Measurements from ENCODE around the gene LCOR. TPM values are rescaled to one million over a fixed set of nuclear protein-coding genes. Genes with fewer than 3 reads are reported as not detected.

Gene LCOR
- total and polyA plus RNA-seq, 2 of the 13 experiments (the other 11 are each of a cell fraction or from before 2014, with no cell fraction given): 12.4 to 23.7 TPM

- TF ChIP-seq ZNF558 (CRISPR knock-in tag; IDR thresholded peaks at IDR 0.05; ENCODE audit: borderline replicate concordance): no peak
- no peak for TF ChIP-seq PHF5A (CRISPR knock-in tag; IDR thresholded peaks at IDR 0.05; ENCODE audit: low read depth, unreplicated experiment)
- peak; percentile 88 for TF ChIP-seq HDAC1 (CRISPR knock-in tag; IDR thresholded peaks at IDR 0.05)
- TF ChIP-seq ZNF891 (CRISPR knock-in tag; IDR thresholded peaks at IDR 0.05): no peak
- no peak for TF ChIP-seq TERF1 (CRISPR knock-in tag; IDR thresholded peaks at IDR 0.05)
- TF ChIP-seq MAFF (IDR thresholded peaks at IDR 0.05; ENCODE audit: low read depth, low read length): 0 out of 2 replicates have a peak, but pooled peaks have one; percentile 32
- peak; percentile 95 for TF ChIP-seq ZEB1 (IDR thresholded peaks at IDR 0.05; ENCODE audit: insufficient replicate concordance, low read depth)
- peak; percentile 28; the same call in 1 of the 2 replicates for TF ChIP-seq ZBTB21 (CRISPR knock-in tag; IDR thresholded peaks at IDR 0.05)
- TF ChIP-seq ZNF788 (CRISPR knock-in tag; IDR thresholded peaks at IDR 0.05; ENCODE audit: borderline replicate concordance): peak; percentile 90; the same call in 1 of the 2 replicates
- TF ChIP-seq IKZF1 (IDR thresholded peaks at IDR 0.05): no peak
- no peak for TF ChIP-seq SRSF4 (IDR thresholded peaks at IDR 0.05; ENCODE audit: low read depth, low read length, poor library complexity, severe bottlenecking)
- TF ChIP-seq ZNF343 (CRISPR knock-in tag; IDR thresholded peaks at IDR 0.05): no peak
- TF ChIP-seq KMT2B (CRISPR knock-in tag; IDR thresholded peaks at IDR 0.05): peak; percentile 71
- TF ChIP-seq ZBTB42 (CRISPR knock-in tag; IDR thresholded peaks at IDR 0.05): no peak
- TF ChIP-seq ZNF530 (CRISPR knock-in tag; IDR thresholded peaks at IDR 0.05; ENCODE audit: low read depth): no peak
- no peak for TF ChIP-seq ZNF101 (CRISPR knock-in tag; IDR thresholded peaks at IDR 0.05; ENCODE audit: borderline replicate concordance, low read depth)
- TF ChIP-seq HNF1A (IDR thresholded peaks at IDR 0.05; ENCODE audit: low read depth): peak; percentile 76
- peak; percentile 72; the same call in 1 of the 2 replicates for TF ChIP-seq HNF1A (CRISPR knock-in tag; IDR thresholded peaks at IDR 0.05; ENCODE audit: borderline replicate concordance)
- no peak for TF ChIP-seq ZNF781 (CRISPR knock-in tag; IDR thresholded peaks at IDR 0.05; ENCODE audit: borderline replicate concordance, not compliant biosample characterization)
- 0 out of 2 replicates have a peak, but pooled peaks have one; percentile 59 for TF ChIP-seq ZNF761 (CRISPR knock-in tag; conservative IDR thresholded peaks at IDR 0.05)
- TF ChIP-seq ARNT2 (CRISPR knock-in tag; IDR thresholded peaks at IDR 0.05; ENCODE audit: low read depth): no peak
- TF ChIP-seq ZSCAN12 (CRISPR knock-in tag; IDR thresholded peaks at IDR 0.05): no peak
- TF ChIP-seq ATRX (CRISPR knock-in tag; IDR thresholded peaks at IDR 0.05; ENCODE audit: borderline replicate concordance): no peak
- TF ChIP-seq ELK4 (CRISPR knock-in tag; IDR thresholded peaks at IDR 0.05; ENCODE audit: borderline replicate concordance): no peak
These were observed 11.0 kb downstream of the LCOR start (continued) for GRCh38 chr10:96842896-96843723.
